ENCODE data around the gene IL1RAPL1. TPM values are rescaled to one million over a fixed set of nuclear protein-coding genes. Genes with fewer than 3 reads are reported as not detected.

Gene IL1RAPL1
- total RNA-seq, 2 experiments from 2014 or later: not detected

- Mint-ChIP-seq H3K36me3 (ENCODE audit: low read depth) (no peaks in the 10 kb centered on the region), H3K4me3 (no peak overlapping the region), H3K27ac (no peak overlapping the region), H3K9me3 (peaks cover 2% of the 10 kb centered on the region), H3K4me1 (ENCODE audit: low read depth) (no peaks in the 10 kb centered on the region), H3K27me3 (no peaks in the 10 kb centered on the region)
- DNase-seq: no peak
- no peak for TF ChIP-seq CTCF (IDR thresholded peaks at IDR 0.05)
- ChIA-PET POLR2A (no interaction called here), CTCF (no interaction called here)
- no peak for ATAC-seq
- intact Hi-C loops (cut with micrococcal nuclease): no loop called here
Measured at GRCh38 chrX:29257521-29257920, 670.3 kb downstream of the IL1RAPL1 start.

GRCh38 chrX:29269390-29269789 is 682.1 kb downstream of the IL1RAPL1 start:
- no peak overlapping the region for H3K27ac Mint-ChIP-seq
- no peaks in the 10 kb centered on the region for H3K27me3 Mint-ChIP-seq
- no peaks in the 10 kb centered on the region for H3K36me3 Mint-ChIP-seq (ENCODE audit: low read depth)
- H3K4me1 Mint-ChIP-seq (ENCODE audit: low read depth): no peaks in the 10 kb centered on the region
- no peak for TF ChIP-seq CTCF (IDR thresholded peaks at IDR 0.05)
- H3K9me3 Mint-ChIP-seq: peaks cover 1% of the 10 kb centered on the region
- ChIA-PET POLR2A (no interaction called here), CTCF (no interaction called here)
- intact Hi-C loops (cut with micrococcal nuclease): no loop called here
- DNase-seq (no peak), ATAC-seq (no peak)
- H3K4me3 Mint-ChIP-seq: no peak overlapping the region

- H3K36me3 Mint-ChIP-seq (ENCODE audit: low read depth): no peaks in the 10 kb centered on the region
- DNase-seq (no peak), ATAC-seq (no peak)
- H3K27ac Mint-ChIP-seq: no peak overlapping the region
- no peaks in the 10 kb centered on the region for H3K27me3 Mint-ChIP-seq
- POLR2A ChIA-PET: no interaction called here
- CTCF ChIA-PET: no interaction called here
- H3K4me3 Mint-ChIP-seq: no peak overlapping the region
- H3K4me1 Mint-ChIP-seq (ENCODE audit: low read depth): no peaks in the 10 kb centered on the region
- intact Hi-C loops (cut with micrococcal nuclease): no loop called here
- H3K9me3 Mint-ChIP-seq: no peaks in the 10 kb centered on the region
- no peak for TF ChIP-seq CTCF (IDR thresholded peaks at IDR 0.05)
Measured at GRCh38 chrX:29274517-29274916, 687.3 kb downstream of the IL1RAPL1 start.

- ChIA-PET POLR2A (no interaction called here), CTCF (no interaction called here)
- H3K9me3 Mint-ChIP-seq: no peaks in the 10 kb centered on the region
Measured at GRCh38 chrX:29275928-29276327, 688.7 kb downstream of the IL1RAPL1 start.

GRCh38 chrX:29281078-29281742 is 694.0 kb downstream of the IL1RAPL1 start:
- H3K36me3 Mint-ChIP-seq (ENCODE audit: low read depth): no peaks in the 10 kb centered on the region
- no peak for DNase-seq
- H3K27ac Mint-ChIP-seq: no peak overlapping the region
- intact Hi-C loops (cut with micrococcal nuclease): no loop called here
- no peak overlapping the region for H3K4me3 Mint-ChIP-seq
- no peak for TF ChIP-seq CTCF (IDR thresholded peaks at IDR 0.05)
- peaks cover 3% of the 10 kb centered on the region for H3K9me3 Mint-ChIP-seq
- ATAC-seq: no peak
- no peaks in the 10 kb centered on the region for H3K4me1 Mint-ChIP-seq (ENCODE audit: low read depth)
- CTCF ChIA-PET: no interaction called here
- no peaks in the 10 kb centered on the region for H3K27me3 Mint-ChIP-seq
- POLR2A ChIA-PET: interaction anchor here (0.7 kb wide), 1 partner anchor 130 kb away, joined by 3 read pairs; no protein-coding TSS in a partner anchor

More at GRCh38 chrX:29275928-29276327, 688.7 kb downstream of the IL1RAPL1 start:
- no peak overlapping the region for H3K27ac Mint-ChIP-seq
- TF ChIP-seq CTCF (IDR thresholded peaks at IDR 0.05): no peak
- no peak for DNase-seq
- H3K4me1 Mint-ChIP-seq (ENCODE audit: low read depth): no peaks in the 10 kb centered on the region
- no peaks in the 10 kb centered on the region for H3K27me3 Mint-ChIP-seq
- no peaks in the 10 kb centered on the region for H3K36me3 Mint-ChIP-seq (ENCODE audit: low read depth)
- intact Hi-C loops (cut with micrococcal nuclease): no loop called here
- H3K4me3 Mint-ChIP-seq: no peak overlapping the region
- no peak for ATAC-seq

Data from activated CD8-positive, alpha-beta T cell treated with anti-CD3 and anti-CD28 coated beads for 36 hours (primary cell).